ENCODE results near the gene SLC2A11.
A peak's percentile ranks its signal among the peaks of the same experiment; 100 is the strongest.
"Not testable (repeated sequence)": the region's sequence is repeated elsewhere in the genome, so short reads cannot be mapped to it uniquely, and the experiment has no call there.

SLC2A11 gene

GRCh38 chr22:23847310-23847920 lies 10.3 kb upstream of the SLC2A11 start:
- DNase-seq: no peak

DNA sequence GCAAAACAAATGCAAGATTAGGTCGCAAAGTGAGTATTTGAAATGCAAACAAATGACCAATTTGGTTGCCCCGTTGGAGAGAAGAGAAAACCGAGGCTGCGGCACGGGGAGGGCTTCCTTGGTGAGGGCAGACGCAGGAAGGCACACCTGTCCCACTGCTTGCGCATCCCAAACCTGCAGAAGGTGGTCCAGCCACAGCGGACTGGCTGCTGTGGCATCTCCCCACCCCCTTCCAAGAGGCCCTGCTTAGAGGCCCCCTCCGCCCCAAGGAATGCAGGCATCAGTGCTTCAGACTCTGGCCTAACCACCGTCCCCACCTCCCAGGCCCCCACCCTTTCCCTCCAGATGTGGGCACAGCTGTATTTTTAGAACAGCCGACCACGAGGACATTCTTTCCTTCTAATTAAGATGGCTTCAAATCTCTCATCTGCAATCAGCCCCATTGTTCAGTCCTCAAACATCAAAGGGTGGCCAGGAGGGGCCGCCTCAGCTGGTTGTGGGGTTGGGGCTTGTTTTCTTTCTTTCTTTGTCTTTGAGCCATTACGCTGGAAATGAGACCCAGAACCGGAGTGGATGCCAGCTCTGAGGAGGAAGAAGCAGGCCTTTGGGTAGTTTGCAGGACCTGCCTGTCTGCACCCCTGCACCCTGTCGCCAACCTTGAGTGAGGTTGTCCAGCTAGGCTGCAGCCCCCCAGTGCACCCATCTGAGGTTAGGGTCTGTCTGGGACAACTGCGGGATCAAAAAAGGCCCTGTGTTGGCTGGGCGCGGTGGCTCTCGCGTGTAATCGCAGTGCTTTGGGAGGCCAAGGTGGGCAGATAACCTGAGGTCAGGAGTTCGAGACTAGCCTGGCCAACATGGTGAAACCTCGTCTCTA lies 9.4 kb upstream of the SLC2A11 start:
- DNase-seq: no peak

DNA sequence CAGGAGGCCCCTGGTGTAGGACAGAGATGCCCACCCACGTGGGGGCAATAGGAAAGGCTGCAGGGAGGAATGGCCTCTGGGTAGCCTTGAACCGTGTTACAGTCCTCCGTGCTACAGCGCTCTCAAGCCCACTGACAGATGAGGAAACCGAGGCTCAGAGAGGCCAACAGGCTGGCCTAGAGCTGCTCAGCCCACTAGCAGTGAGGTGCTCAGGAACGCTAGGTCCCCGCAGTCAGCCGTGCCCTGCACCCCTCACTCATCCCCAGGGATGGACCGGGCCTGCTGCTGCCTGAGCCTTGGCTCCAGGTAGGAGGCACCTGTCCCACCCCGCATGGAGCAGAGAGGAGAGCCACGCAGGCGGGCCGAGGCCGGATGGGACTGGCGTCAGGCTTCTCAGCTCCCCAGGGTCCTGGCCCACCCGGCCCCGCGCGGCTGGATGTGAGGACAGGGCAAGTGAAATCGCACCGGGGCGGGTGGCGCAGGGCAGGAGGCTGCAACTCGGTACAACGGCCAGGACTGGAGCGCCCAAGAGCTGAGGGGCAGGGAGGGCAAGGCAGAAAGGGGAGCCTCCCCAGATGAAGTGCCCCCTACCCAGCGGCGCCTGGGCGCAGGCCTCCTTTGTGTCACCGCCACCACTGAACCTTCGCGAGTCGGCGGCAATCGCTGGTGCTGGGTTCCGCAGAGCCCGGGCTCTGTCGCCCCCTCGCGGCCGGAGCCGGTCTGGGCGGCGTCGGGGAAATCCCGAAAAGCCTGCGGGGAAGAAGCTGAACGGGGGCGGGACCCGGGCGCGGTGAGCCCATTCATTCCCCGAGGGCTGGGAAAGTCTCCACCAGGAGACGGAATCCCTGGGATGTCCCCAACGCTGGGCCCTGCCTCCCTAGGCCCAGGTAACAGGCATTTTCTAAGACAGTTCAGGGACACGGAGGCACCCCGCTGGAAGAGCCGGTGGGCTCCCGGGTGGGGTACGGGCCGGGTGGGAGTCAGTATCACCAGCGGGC lies 8.4 kb upstream of the SLC2A11 start:
- peak; percentile 61 to 95 for DNase-seq

DNA sequence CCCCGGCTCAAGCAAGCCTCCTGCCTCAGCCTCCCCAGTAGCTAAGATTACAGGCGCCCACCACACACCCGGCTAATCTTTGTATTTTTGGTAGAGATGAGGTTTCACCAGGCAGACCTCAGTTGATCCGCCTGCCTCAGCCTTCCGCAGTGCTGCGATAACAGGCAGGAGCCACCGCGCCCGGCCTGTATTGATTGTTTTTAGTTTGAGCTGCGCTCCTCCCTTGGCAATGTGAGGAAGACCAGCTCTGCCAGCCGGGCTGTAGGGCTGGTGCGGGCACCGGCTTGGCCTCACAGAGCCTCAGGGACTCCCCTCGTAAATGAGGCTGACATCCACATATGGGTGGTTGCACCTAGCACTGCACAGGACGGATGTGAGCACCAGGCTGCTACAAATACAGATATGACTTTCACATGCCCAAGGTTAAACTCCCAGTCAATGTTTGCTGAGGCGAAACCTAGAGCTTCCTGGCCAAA lies 7.5 kb upstream of the SLC2A11 start:
- DNase-seq: no peak

GRCh38 chr22:23856721-23857605 lies 712 bp upstream of the SLC2A11 start:
- peak; percentile 8 to 28 for DNase-seq

DNA sequence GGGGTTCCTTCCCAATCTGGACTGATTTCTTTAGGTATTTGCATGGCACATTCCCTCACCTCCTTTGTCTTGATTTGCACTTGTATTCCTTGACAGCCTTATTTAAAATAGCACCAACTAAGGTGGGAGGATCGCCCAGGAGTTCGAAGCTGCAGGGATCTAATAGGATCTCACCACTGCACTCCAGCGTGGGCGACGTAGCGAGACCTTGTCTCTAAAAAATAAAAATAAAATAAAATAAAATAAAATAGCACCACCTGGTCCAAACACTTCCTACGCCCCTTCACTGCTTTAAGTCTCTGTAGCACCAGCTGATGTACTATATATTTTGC lies 775 bp downstream of the SLC2A11 start:
- DNase-seq: no peak

DNA sequence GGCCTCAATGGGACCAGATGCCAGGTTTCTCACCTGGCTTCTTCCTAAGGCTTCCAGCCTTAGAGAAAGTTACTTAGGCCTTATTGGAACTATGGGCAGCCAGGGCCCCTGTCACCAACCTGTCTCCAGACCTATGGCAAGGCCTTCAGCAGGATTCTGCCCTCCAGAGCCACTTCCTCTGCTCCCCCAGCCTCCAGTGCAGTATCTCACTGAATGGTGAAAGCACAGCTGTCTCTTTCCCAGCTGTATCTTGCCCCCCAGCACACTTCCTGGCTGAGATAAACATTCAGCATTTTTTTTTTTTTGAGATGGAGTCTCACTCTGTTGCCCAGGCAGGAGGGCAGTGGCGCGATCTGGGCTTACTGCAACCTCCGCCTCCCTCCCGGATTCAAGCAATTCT lies 1.5 kb downstream of the SLC2A11 start:
- DNase-seq: no peak

GRCh38 chr22:23860187-23860586 lies 2.5 kb downstream of the SLC2A11 start:
- not testable (repeated sequence) for DNase-seq

- DNase-seq: peak in 1 of 2 donors; percentile 20
Measured at GRCh38 chr22:23862103-23862502, 4.4 kb downstream of the SLC2A11 start.

- not testable (repeated sequence) for DNase-seq
Measured at GRCh38 chr22:23864499-23865154, 7.0 kb downstream of the SLC2A11 start.

DNA sequence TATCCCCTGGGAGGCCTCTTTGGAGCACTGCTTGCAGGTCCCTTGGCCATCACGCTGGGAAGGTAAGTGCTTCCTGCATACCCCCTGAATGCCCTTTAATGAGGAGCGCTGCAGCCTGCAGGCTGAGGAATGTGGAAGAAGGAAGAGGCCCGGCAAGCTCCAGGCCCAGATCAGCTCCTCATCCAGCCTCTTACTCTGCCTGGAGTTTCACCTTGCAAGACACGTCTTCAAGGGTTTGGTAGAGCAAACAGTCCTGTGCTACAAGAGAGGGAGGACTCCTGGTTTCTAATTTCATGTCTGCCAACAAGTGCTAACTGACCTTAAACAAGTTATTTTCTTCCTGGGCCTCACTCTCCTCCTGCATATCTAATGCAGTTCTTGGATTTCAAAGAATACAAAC lies 10.9 kb downstream of the SLC2A11 start:
- no peak for DNase-seq

GRCh38 chr22:23874871-23875270 lies 17.2 kb downstream of the SLC2A11 start:
- DNase-seq: no peak

DNA sequence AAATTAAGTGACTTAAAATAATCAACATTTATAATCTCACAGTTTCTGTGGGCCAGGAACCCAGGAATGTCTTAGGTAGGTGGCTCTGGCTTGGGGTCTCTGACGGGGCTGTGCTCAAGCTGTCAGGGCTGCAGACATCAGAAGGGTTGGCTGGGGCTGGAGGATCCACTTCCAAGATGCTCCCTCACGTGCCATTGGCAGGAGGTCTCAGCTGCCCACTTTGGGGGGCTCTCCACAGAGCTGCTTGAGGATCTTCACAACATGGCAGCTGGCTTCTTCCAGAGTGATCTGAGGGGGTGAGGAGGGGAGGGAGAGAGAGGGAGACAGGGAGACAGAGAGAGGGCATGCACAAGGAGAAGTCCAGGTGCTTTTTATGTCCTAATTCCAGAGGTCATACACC lies 18.1 kb downstream of the SLC2A11 start:
- DNase-seq: no peak

- DNase-seq: no peak
Measured at GRCh38 chr22:23877566-23877965, 19.9 kb downstream of the SLC2A11 start.

- DNase-seq: no peak
Measured at GRCh38 chr22:23878219-23878618, 20.5 kb downstream of the SLC2A11 start.

DNA sequence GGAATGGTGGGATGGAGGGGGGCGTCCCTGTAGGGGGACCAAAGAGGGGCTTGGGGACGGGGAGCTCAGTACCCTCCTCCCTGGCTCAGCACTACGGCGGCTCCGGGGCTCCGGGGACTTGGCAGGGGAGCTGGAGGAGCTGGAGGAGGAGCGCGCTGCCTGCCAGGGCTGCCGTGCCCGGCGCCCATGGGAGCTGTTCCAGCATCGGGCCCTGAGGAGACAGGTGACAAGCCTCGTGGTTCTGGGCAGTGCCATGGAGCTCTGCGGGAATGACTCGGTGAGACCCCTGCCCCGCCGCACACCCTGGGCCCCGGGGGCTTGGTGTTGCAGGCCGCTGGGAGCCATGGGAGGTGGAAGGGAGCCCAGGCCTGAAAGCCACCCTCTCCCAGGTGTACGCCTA lies 24.7 kb downstream of the SLC2A11 start:
- no peak for DNase-seq

DNA sequence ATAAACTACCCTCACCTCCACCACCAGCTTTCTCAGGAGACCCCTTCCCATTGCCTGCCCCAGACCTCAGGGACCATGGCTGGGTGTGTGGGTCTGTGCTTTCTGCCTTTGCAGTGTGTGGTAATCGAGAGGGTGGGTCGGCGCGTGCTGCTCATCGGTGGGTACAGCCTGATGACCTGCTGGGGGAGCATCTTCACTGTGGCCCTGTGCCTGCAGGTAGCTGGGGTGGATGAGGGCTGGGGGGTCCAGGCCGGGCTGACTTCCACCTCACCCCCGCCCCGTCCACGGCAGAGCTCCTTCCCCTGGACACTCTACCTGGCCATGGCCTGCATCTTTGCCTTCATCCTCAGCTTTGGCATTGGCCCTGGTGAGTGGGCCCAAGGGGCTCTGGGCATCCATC lies 26.0 kb downstream of the SLC2A11 start:
- no peak for DNase-seq

- DNase-seq: no peak
Measured at GRCh38 chr22:23884140-23884539, 26.5 kb downstream of the SLC2A11 start.

GRCh38 chr22:23888615-23889401 lies 31.1 kb downstream of the SLC2A11 start:
- no peak for DNase-seq

DNA sequence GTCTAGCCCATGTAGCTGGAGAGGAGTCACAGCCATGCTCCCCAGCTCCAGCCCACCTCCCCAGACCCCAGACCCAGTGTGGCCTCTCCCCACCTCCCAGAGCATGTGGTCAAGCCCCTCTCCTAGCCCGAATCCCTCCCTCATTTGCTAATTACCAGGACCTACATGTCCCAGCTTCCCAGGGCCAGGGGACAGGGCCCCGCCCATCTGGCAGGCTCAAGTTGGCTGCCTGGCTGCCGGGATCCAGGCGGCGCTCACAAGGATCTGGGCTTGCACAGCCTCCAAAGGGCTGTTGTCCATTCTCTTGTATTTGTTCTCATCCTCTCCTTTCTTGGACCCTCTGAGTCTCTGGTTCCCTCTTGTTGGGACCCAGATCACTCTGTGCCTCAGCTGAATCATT lies 31.9 kb downstream of the SLC2A11 start:
- DNase-seq: no peak

DNA sequence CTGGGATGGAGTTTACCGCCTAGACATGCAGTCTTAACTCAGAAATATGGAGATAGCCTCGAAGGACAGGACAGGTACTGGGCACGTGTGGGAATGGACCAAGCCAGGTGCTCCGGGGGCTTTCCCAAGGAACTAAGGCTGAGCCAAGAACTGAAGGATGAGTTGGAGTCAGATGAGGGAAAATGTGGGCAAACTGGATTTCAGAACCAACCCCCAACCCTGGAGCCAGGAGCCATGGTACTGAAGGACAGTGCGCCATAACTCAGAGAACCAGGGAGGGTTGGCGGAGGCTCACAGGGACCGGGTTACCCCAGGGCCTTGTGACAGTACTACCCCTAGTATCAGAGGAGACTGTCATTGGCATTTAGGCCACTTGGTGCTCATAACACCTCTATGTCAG lies 34.1 kb downstream of the SLC2A11 start:
- DNase-seq: no peak

Measured in inflammatory macrophage treated with lipopolysaccharide for 1 hour (primary cell).